HCT116 (cell line): ENCODE measurements around the gene NTRK3.

ENCODE experiments used
- CTCF ChIP-seq, 3 experiments: fragments of 200-600 bp in 1 of 3; sonication (generic) in 1 of 3; IDR thresholded peaks in 2 of 3; conservative IDR thresholded peaks in 1 of 3; 2 replicates each; pipeline ENCODE4 v1.5.1; 2012 to 2017; ENCODE audit warnings: low read depth in 2 of 3, low read length in 2 of 3, antibody characterized with exemption in 1 of 3, borderline replicate concordance in 1 of 3, control low read depth in 1 of 3, mild to moderate bottlenecking in 1 of 3, mixed read lengths in 1 of 3, mixed run types in 1 of 3, moderate library complexity in 1 of 3; ENCODE audit not compliant: insufficient read depth in 1 of 3
- EZH2phosphoT487 ChIP-seq: fragments of 200-600 bp; IDR thresholded peaks from 2 replicates; pipeline ENCODE4 v1.6.1; 2018; ENCODE audit warnings: antibody characterized with exemption, borderline replicate concordance
- POLR2A ChIP-seq: IDR thresholded peaks from 2 replicates; pipeline ENCODE4 v1.7.0; 2011; ENCODE audit warnings: borderline replicate concordance; ENCODE audit not compliant: insufficient read depth, insufficient read length; ENCODE audit errors: extremely low read depth
- RAD21 ChIP-seq: IDR thresholded peaks from 2 replicates; pipeline ENCODE4 v1.6.1; 2012; ENCODE audit warnings: low read depth, mild to moderate bottlenecking
- SIN3A ChIP-seq: IDR thresholded peaks from 2 replicates; pipeline ENCODE4 v1.6.1; 2012; ENCODE audit warnings: low read depth
- SRF ChIP-seq: IDR thresholded peaks from 2 replicates; pipeline ENCODE4 v1.6.1; 2012; ENCODE audit warnings: low read depth
- ZFX ChIP-seq: fragments of 450-650 bp; IDR thresholded peaks from 2 replicates; pipeline ENCODE4 v1.6.1; 2017
- TF ChIP-seq, protein P1 (sequence below): IDR thresholded peaks from 2 replicates; pipeline ENCODE4 v1.6.1; 2012; ENCODE audit warnings: low read depth

GRCh38 chr15:87827131-87827530 is 429.4 kb downstream of the NTRK3 start:
- TF ChIP-seq CTCF (IDR thresholded peaks at IDR 0.05 in 2 of 3, conservative IDR thresholded peaks at IDR 0.05 in 1 of 3; ENCODE audit: borderline replicate concordance in 1 of 3, insufficient read depth in 1 of 3, low read depth in 2 of 3, low read length in 2 of 3) (no peak), RAD21 (no peak), POLR2A (no peak), SIN3A (no peak), EZH2phosphoT487 (no peak), ZFX (no peak), SRF (no peak)
- TF ChIP-seq, protein P1, sequence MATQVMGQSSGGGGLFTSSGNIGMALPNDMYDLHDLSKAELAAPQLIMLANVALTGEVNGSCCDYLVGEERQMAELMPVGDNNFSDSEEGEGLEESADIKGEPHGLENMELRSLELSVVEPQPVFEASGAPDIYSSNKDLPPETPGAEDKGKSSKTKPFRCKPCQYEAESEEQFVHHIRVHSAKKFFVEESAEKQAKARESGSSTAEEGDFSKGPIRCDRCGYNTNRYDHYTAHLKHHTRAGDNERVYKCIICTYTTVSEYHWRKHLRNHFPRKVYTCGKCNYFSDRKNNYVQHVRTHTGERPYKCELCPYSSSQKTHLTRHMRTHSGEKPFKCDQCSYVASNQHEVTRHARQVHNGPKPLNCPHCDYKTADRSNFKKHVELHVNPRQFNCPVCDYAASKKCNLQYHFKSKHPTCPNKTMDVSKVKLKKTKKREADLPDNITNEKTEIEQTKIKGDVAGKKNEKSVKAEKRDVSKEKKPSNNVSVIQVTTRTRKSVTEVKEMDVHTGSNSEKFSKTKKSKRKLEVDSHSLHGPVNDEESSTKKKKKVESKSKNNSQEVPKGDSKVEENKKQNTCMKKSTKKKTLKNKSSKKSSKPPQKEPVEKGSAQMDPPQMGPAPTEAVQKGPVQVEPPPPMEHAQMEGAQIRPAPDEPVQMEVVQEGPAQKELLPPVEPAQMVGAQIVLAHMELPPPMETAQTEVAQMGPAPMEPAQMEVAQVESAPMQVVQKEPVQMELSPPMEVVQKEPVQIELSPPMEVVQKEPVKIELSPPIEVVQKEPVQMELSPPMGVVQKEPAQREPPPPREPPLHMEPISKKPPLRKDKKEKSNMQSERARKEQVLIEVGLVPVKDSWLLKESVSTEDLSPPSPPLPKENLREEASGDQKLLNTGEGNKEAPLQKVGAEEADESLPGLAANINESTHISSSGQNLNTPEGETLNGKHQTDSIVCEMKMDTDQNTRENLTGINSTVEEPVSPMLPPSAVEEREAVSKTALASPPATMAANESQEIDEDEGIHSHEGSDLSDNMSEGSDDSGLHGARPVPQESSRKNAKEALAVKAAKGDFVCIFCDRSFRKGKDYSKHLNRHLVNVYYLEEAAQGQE: no peak
